CD4-positive, alpha-beta memory T cell (primary cell): ENCODE data around the gene CACNA1S. TPM values are rescaled to one million over a fixed set of nuclear protein-coding genes. Genes with fewer than 3 reads are reported as not detected.

Experiments used
- CTCF ChIA-PET: fragments of 350-600 bp; sonication (Branson Sonifier 250); formaldehyde crosslinking; loops from one replicate; lab custom pipeline; 2021; ENCODE audit warnings: inconsistent platforms; ENCODE audit not compliant: partially characterized antibody; lab: Charles Lee
- POLR2A ChIA-PET: fragments of 350-600 bp; sonication (Branson Sonifier 250); formaldehyde crosslinking; loops from one replicate; lab custom pipeline; 2021; ENCODE audit not compliant: partially characterized antibody; lab: Charles Lee
- DNase-seq, 5 donors: peaks; one replicate each; pipeline versions ENCODE4 v3.0.0 to v3.0.0-alpha.2; 2020 to 2022; ENCODE audit warnings: mixed read lengths in 1 of 5
- H3K27ac ChIP-seq: one replicate; pipeline ENCODE4 v1.7.0; 2013; ENCODE audit warnings: low read depth, low read length
- H3K27me3 ChIP-seq: 2 replicates; pipeline ENCODE4 v1.7.0; 2013; ENCODE audit warnings: mild to moderate bottlenecking, low read length, moderate library complexity; ENCODE audit not compliant: insufficient read depth
- H3K36me3 ChIP-seq: 2 replicates; pipeline ENCODE4 v1.7.0; 2013; ENCODE audit warnings: mild to moderate bottlenecking, low read length, moderate library complexity; ENCODE audit not compliant: insufficient read depth
- H3K4me1 ChIP-seq: 2 replicates; pipeline ENCODE4 v1.7.0; 2013; ENCODE audit warnings: mild to moderate bottlenecking, low read length, moderate library complexity; ENCODE audit not compliant: insufficient read depth
- H3K4me3 ChIP-seq, 2 donors: one replicate each; pipeline ENCODE4 v1.7.0; 2013; ENCODE audit warnings: low read length in 2 of 2, mild to moderate bottlenecking in 1 of 2
- H3K9me3 ChIP-seq, 2 donors: one replicate each; pipeline ENCODE4 v1.7.0; 2013; ENCODE audit warnings: low read length in 2 of 2, control low read depth in 1 of 2; ENCODE audit not compliant: control insufficient read depth in 1 of 2
- H3K27ac Mint-ChIP-seq, 7 donors: one replicate each; pipeline ENCODE4 v1.8.0; 2020 to 2021; ENCODE audit warnings: mixed read lengths in 7 of 7, mild to moderate bottlenecking in 6 of 7, inconsistent platforms in 3 of 7, moderate library complexity in 3 of 7
- H3K27me3 Mint-ChIP-seq, 2 donors: one replicate each; pipeline ENCODE4 v1.8.0; 2020 to 2021; ENCODE audit warnings: mixed read lengths in 2 of 2
- H3K36me3 Mint-ChIP-seq, 2 donors: one replicate each; pipeline ENCODE4 v1.8.0; 2020 to 2021; ENCODE audit warnings: mixed read lengths in 2 of 2, inconsistent platforms in 1 of 2, mild to moderate bottlenecking in 1 of 2
- H3K4me1 Mint-ChIP-seq, 4 donors: one replicate each; pipeline ENCODE4 v1.8.0; 2020 to 2021; ENCODE audit warnings: mixed read lengths in 4 of 4, mild to moderate bottlenecking in 1 of 4
- H3K4me3 Mint-ChIP-seq, 8 donors: one replicate each; pipeline ENCODE4 v1.8.0; 2020 to 2021; ENCODE audit warnings: mixed read lengths in 8 of 8, mild to moderate bottlenecking in 7 of 8, moderate library complexity in 6 of 8, inconsistent platforms in 3 of 8
- H3K9me3 Mint-ChIP-seq, 8 donors: one replicate each; pipeline ENCODE4 v1.8.0; 2020 to 2021; ENCODE audit warnings: mixed read lengths in 8 of 8, mild to moderate bottlenecking in 5 of 8, inconsistent platforms in 3 of 8, moderate library complexity in 1 of 8
- intact Hi-C: fragments of 100-400 bp; cut with micrococcal nuclease; formaldehyde crosslinking; loops from one replicate; pipeline ENCODE4 v1.15.1; 2023
- polyA plus RNA-seq, 2 donors: library from polyadenylated mRNA; unstranded; fragments of 300-500 nt; fragmentation: Illumina TruSeq; gene quantifications; one replicate each; pipeline ENCODE4 v1.2.3, GENCODE V29; 2021
- total RNA-seq, 2 experiments: library from RNA; stranded (reverse); gene quantifications; one replicate each; pipeline ENCODE4 v1.2.3, GENCODE V29; 2021

Gene CACNA1S
- total and polyA plus RNA-seq, 4 experiments from 2014 or later: not detected

- ChIA-PET POLR2A (no interaction called here), CTCF (interaction anchor here (0.9 to 2.7 kb wide), 7 partner anchors 15 to 145 kb away, joined by 3 to 10 read pairs (median 3); no protein-coding TSS in a partner anchor)
- Histone ChIP-seq H3K9me3 (no peaks in the 10 kb centered on the region), H3K4me3 (no peak overlapping the region), H3K36me3 (no peaks in the 10 kb centered on the region), H3K4me1 (no peaks in the 10 kb centered on the region), H3K27ac (no peak overlapping the region), H3K27me3 (no peaks in the 10 kb centered on the region)
- H3K4me3 Mint-ChIP-seq: no peak overlapping the region
- peaks cover 0 to 1% (median under 1%) of the 10 kb centered on the region in 4 donors for H3K4me1 Mint-ChIP-seq
- H3K27me3 Mint-ChIP-seq: peaks cover 0 to 3% of the 10 kb centered on the region in 2 donors
- H3K27ac Mint-ChIP-seq: no peak overlapping the region
- no peaks in the 10 kb centered on the region for H3K36me3 Mint-ChIP-seq
- no peak for DNase-seq
- intact Hi-C loops: no loop called here
- H3K9me3 Mint-ChIP-seq: no peaks in the 10 kb centered on the region
Observed at GRCh38 chr1:201080135-201080534, 32.1 kb downstream of the CACNA1S start.

- Histone ChIP-seq H3K4me3 (no peak overlapping the region), H3K27me3 (no peaks in the 10 kb centered on the region), H3K9me3 (no peaks in the 10 kb centered on the region), H3K27ac (no peak overlapping the region), H3K4me1 (no peaks in the 10 kb centered on the region), H3K36me3 (no peaks in the 10 kb centered on the region)
- no peaks in the 10 kb centered on the region for H3K4me1 Mint-ChIP-seq
- H3K4me3 Mint-ChIP-seq: no peak overlapping the region
- POLR2A ChIA-PET: no interaction called here
- CTCF ChIA-PET: interaction anchor here (0.8 kb wide), 1 partner anchor 37 kb away, joined by 3 read pairs; no protein-coding TSS in a partner anchor
- peaks cover 0 to 1% of the 10 kb centered on the region in 2 donors for H3K27me3 Mint-ChIP-seq
- DNase-seq: no peak
- intact Hi-C loops: no loop called here
- H3K36me3 Mint-ChIP-seq: no peaks in the 10 kb centered on the region
- H3K9me3 Mint-ChIP-seq: no peaks in the 10 kb centered on the region
- no peak overlapping the region for H3K27ac Mint-ChIP-seq
Observed at GRCh38 chr1:201077736-201078135, 34.5 kb downstream of the CACNA1S start.

GRCh38 chr1:201077116-201077515 is 35.1 kb downstream of the CACNA1S start:
- ChIA-PET POLR2A (no interaction called here), CTCF (no interaction called here)
- Histone ChIP-seq H3K4me3 (no peak overlapping the region), H3K9me3 (no peaks in the 10 kb centered on the region), H3K36me3 (no peaks in the 10 kb centered on the region), H3K4me1 (no peaks in the 10 kb centered on the region), H3K27ac (no peak overlapping the region), H3K27me3 (no peaks in the 10 kb centered on the region)
- H3K27ac Mint-ChIP-seq: no peak overlapping the region
- H3K4me3 Mint-ChIP-seq: no peak overlapping the region
- intact Hi-C loops: no loop called here
- no peaks in the 10 kb centered on the region for H3K9me3 Mint-ChIP-seq
- DNase-seq: no peak
- peaks cover 0 to 1% of the 10 kb centered on the region in 2 donors for H3K27me3 Mint-ChIP-seq
- no peaks in the 10 kb centered on the region for H3K4me1 Mint-ChIP-seq
- H3K36me3 Mint-ChIP-seq: no peaks in the 10 kb centered on the region

- ChIA-PET POLR2A (no interaction called here), CTCF (interaction anchor here (1.3 kb wide), 1 partner anchor 104 kb away, joined by 3 read pairs; no protein-coding TSS in a partner anchor)
- no peak overlapping the region for H3K4me3 ChIP-seq
- Mint-ChIP-seq H3K4me3 (no peak overlapping the region), H3K27me3 (peaks cover 0 to 2% of the 10 kb centered on the region in 2 donors), H3K4me1 (peaks cover 0 to 2% (median under 1%) of the 10 kb centered on the region in 4 donors), H3K9me3 (no peaks in the 10 kb centered on the region), H3K27ac (no peak overlapping the region), H3K36me3 (no peaks in the 10 kb centered on the region)
- H3K9me3 ChIP-seq: no peaks in the 10 kb centered on the region
- no peaks in the 10 kb centered on the region for H3K4me1 ChIP-seq
- no peaks in the 10 kb centered on the region for H3K36me3 ChIP-seq
- no peak for DNase-seq
- H3K27ac ChIP-seq: no peak overlapping the region
- no peaks in the 10 kb centered on the region for H3K27me3 ChIP-seq
- intact Hi-C loops: no loop called here
Observed at GRCh38 chr1:201076092-201076491, 36.1 kb downstream of the CACNA1S start.

- ChIA-PET POLR2A (no interaction called here), CTCF (interaction anchor here (1.2 kb wide), 1 partner anchor 13 kb away, joined by 3 read pairs; no protein-coding TSS in a partner anchor)
- Mint-ChIP-seq H3K9me3 (no peaks in the 10 kb centered on the region), H3K27ac (no peak overlapping the region), H3K27me3 (peaks cover 0 to 2% of the 10 kb centered on the region in 2 donors), H3K4me1 (peaks cover 0 to 2% (median under 1%) of the 10 kb centered on the region in 4 donors), H3K4me3 (no peak overlapping the region), H3K36me3 (no peaks in the 10 kb centered on the region)
- Histone ChIP-seq H3K36me3 (no peaks in the 10 kb centered on the region), H3K4me3 (no peak overlapping the region), H3K4me1 (no peaks in the 10 kb centered on the region), H3K27ac (no peak overlapping the region), H3K27me3 (no peaks in the 10 kb centered on the region), H3K9me3 (no peaks in the 10 kb centered on the region)
- intact Hi-C loops: no loop called here
- no peak for DNase-seq
Observed at GRCh38 chr1:201074018-201074417, 38.2 kb downstream of the CACNA1S start.

GRCh38 chr1:201072922-201073321 is 39.3 kb downstream of the CACNA1S start:
- H3K27ac ChIP-seq: no peak overlapping the region
- H3K4me3 ChIP-seq: no peak overlapping the region
- no peaks in the 10 kb centered on the region for H3K27me3 ChIP-seq
- H3K27me3 Mint-ChIP-seq: peaks cover 0 to 2% of the 10 kb centered on the region in 2 donors
- H3K4me3 Mint-ChIP-seq: no peak overlapping the region
- H3K4me1 ChIP-seq: no peaks in the 10 kb centered on the region
- H3K9me3 Mint-ChIP-seq: no peaks in the 10 kb centered on the region
- DNase-seq: no peak
- ChIA-PET POLR2A (no interaction called here), CTCF (interaction anchor here (0.6 kb wide), 1 partner anchor 490 kb away, joined by 3 read pairs; no protein-coding TSS in a partner anchor)
- peaks cover 0 to 2% (median under 1%) of the 10 kb centered on the region in 4 donors for H3K4me1 Mint-ChIP-seq
- H3K9me3 ChIP-seq: no peaks in the 10 kb centered on the region
- intact Hi-C loops: no loop called here
- H3K36me3 Mint-ChIP-seq: no peaks in the 10 kb centered on the region
- no peak overlapping the region for H3K27ac Mint-ChIP-seq
- H3K36me3 ChIP-seq: no peaks in the 10 kb centered on the region

- ChIA-PET POLR2A (no interaction called here), CTCF (no interaction called here)
- no peaks in the 10 kb centered on the region for H3K4me1 ChIP-seq
- Mint-ChIP-seq H3K27me3 (peaks cover 0 to 2% of the 10 kb centered on the region in 2 donors), H3K9me3 (no peaks in the 10 kb centered on the region), H3K36me3 (no peaks in the 10 kb centered on the region), H3K4me1 (peaks cover 0 to 2% (median under 1%) of the 10 kb centered on the region in 4 donors), H3K27ac (no peak overlapping the region), H3K4me3 (no peak overlapping the region)
- no peak overlapping the region for H3K4me3 ChIP-seq
- no peak for DNase-seq
- no peaks in the 10 kb centered on the region for H3K36me3 ChIP-seq
- no peaks in the 10 kb centered on the region for H3K9me3 ChIP-seq
- H3K27ac ChIP-seq: no peak overlapping the region
- H3K27me3 ChIP-seq: no peaks in the 10 kb centered on the region
- intact Hi-C loops: no loop called here
Observed at GRCh38 chr1:201072149-201072548, 40.1 kb downstream of the CACNA1S start.
